K562 (cell line): ENCODE results near the gene AGRP. TPM values are rescaled to one million over a fixed set of nuclear protein-coding genes. Genes with fewer than 3 reads are reported as not detected.

ENCODE experiments used
- ATAC-seq: fragments of 200-7000 bp; cut with Tn5 transposase; 3 replicates; pipeline ENCODE4 v1.9.1; 2020; ENCODE audit warnings: moderate library complexity
- BruUV-seq: library from RNA; stranded (reverse); fragments of 400-500 nt; replicated peaks from 2 replicates; lab custom pipeline; 2021; lab: Mats Ljungman, UMichigan
- CTCF ChIA-PET: fragments of 300-600 bp; formaldehyde crosslinking; extraction: SDS; loops from one replicate; lab custom pipeline; 2021; ENCODE audit warnings: low intra/inter-chr PET ratio; lab: Yijun Ruan, JAX
- POLR2A ChIA-PET: fragments of 300-600, 350-650 bp; sonication (Branson Sonifier 250); formaldehyde crosslinking; extraction: SDS; loops from one replicate; lab custom pipeline; 2021; ENCODE audit warnings: antibody characterized with exemption, inconsistent platforms; lab: Yijun Ruan, JAX
- DNase-seq, 4 experiments: peaks; one replicate each; pipeline versions ENCODE4 v3.0.0 to v3.0.0-alpha.2; 2011 to 2018; ENCODE audit warnings: low spot score in 3 of 4, mixed read lengths in 3 of 4; ENCODE audit errors: extremely low read depth in 1 of 4
- FAIRE-seq: peaks from 2 replicates; lab custom pipeline; 2011; peaks lifted over from hg19 to GRCh38; lab: Jason Lieb, UNC
- H2AFZ ChIP-seq: 2 replicates; pipeline ENCODE4 v1.6.0; 2011; ENCODE audit warnings: low read depth, low read length, control low read depth, inconsistent platforms
- H3K27ac ChIP-seq: fragments of 200-600 bp; 3 replicates; pipeline ENCODE4 v1.8.0; 2011; ENCODE audit warnings: low read depth, mild to moderate bottlenecking, control low read depth, inconsistent platforms, low read length, moderate library complexity, mixed read lengths; ENCODE audit errors: extremely low read depth
- H3K27me3 ChIP-seq, 2 experiments: fragments of 300-600 bp in 1 of 2; 2 replicates in 1 of 2; 3 replicates in 1 of 2; pipeline versions ENCODE4 v1.6.0 to v1.8.0; 2011; ENCODE audit warnings: inconsistent platforms in 2 of 2, low read length in 2 of 2, mild to moderate bottlenecking in 1 of 2, mixed read lengths in 1 of 2, moderate library complexity in 1 of 2; ENCODE audit not compliant: control insufficient read depth in 2 of 2, insufficient read depth in 2 of 2
- H3K36me3 ChIP-seq: fragments of 300-600 bp; 3 replicates; pipeline ENCODE4 v1.8.0; 2011; ENCODE audit warnings: mild to moderate bottlenecking, low read length, inconsistent platforms; ENCODE audit not compliant: control insufficient read depth, insufficient read depth
- H3K4me1 ChIP-seq, 2 experiments: fragments of 200-600 bp in 1 of 2; replicated peaks in 1 of 2; 2 replicates in 1 of 2; 3 replicates in 1 of 2; pipeline versions ENCODE4 v1.5.1 to v1.8.0; 2011; ENCODE audit warnings: inconsistent platforms in 2 of 2, low read length in 2 of 2, mild to moderate bottlenecking in 1 of 2, mixed read lengths in 1 of 2, moderate library complexity in 1 of 2; ENCODE audit not compliant: control insufficient read depth in 2 of 2, insufficient read depth in 2 of 2
- H3K4me2 ChIP-seq: 2 replicates; pipeline ENCODE4 v1.6.1; 2011; ENCODE audit warnings: low read length, control low read depth, inconsistent platforms, mixed read lengths; ENCODE audit not compliant: insufficient read depth
- H3K4me3 ChIP-seq: fragments of 200-600 bp; sonication (generic), shearing (Covaris generic); 2 replicates; pipeline ENCODE4 v1.5.1; 2016; ENCODE audit warnings: control low read depth, inconsistent platforms
- H3K79me2 ChIP-seq: fragments of 200-600 bp; 3 replicates; pipeline ENCODE4 v1.8.0; 2011; ENCODE audit warnings: low read length, inconsistent platforms; ENCODE audit not compliant: control insufficient read depth, insufficient read depth
- H3K9ac ChIP-seq, 2 experiments: 2 replicates each; pipeline versions ENCODE4 v1.6.0 to v1.6.1; 2011; ENCODE audit warnings: low read depth in 2 of 2, low read length in 2 of 2, control low read depth in 1 of 2, inconsistent platforms in 1 of 2, mild to moderate bottlenecking in 1 of 2, mixed read lengths in 1 of 2; ENCODE audit not compliant: insufficient read depth in 1 of 2
- H3K9me1 ChIP-seq: one replicate; pipeline ENCODE4 v1.6.0; 2011; ENCODE audit warnings: inconsistent platforms, mild to moderate bottlenecking, low read length, moderate library complexity; ENCODE audit not compliant: control insufficient read depth, insufficient read depth
- H3K9me3 ChIP-seq: replicated peaks from 2 replicates; pipeline ENCODE4 v1.5.1; 2011; ENCODE audit warnings: low read depth, low read length, inconsistent platforms; ENCODE audit not compliant: control insufficient read depth, insufficient read depth
- H4K20me1 ChIP-seq: replicated peaks from 2 replicates; pipeline ENCODE4 v1.6.1; 2011; ENCODE audit warnings: low read length, inconsistent platforms, mixed read lengths; ENCODE audit not compliant: control insufficient read depth, insufficient read depth
- FOXK1 ChIP-seq: sonication (generic); formaldehyde crosslinking; IDR thresholded peaks from 2 replicates; pipeline ENCODE4 v1.8.0; 2022; ENCODE audit warnings: missing genetic modification reagents, mild to moderate bottlenecking, borderline replicate concordance
- HOXB6 ChIP-seq: fragments of 250-450 bp; sonication (Bioruptor Pico); IDR thresholded peaks from 2 replicates; pipeline ENCODE4 v1.5.1; 2022; ENCODE audit warnings: mild to moderate bottlenecking, borderline replicate concordance
- NFIC ChIP-seq: fragments of 450-650 bp; IDR thresholded peaks from 2 replicates; pipeline ENCODE4 v1.6.1; 2017; ENCODE audit warnings: mild to moderate bottlenecking, inconsistent platforms
- WGBS: fragments of 100-300 bp; shearing (Covaris generic); methylation state at CpG from one replicate; pipeline ENCODE4 v1.1.6; 2016; ENCODE audit warnings: low coverage, mixed read lengths; ENCODE audit not compliant: insufficient coverage; ENCODE audit errors: missing lambda C conversion rate; 5-methylcytosine and 5-hydroxymethylcytosine counted together
- in situ Hi-C: fragments of 300-500 bp; cut with MboI; formaldehyde crosslinking; loops from 4 replicates; pipeline ENCODE4 v1.15.0; 2018; ENCODE audit warnings: inconsistent platforms, mixed read lengths
- intact Hi-C: fragments of 100-400 bp; cut with micrococcal nuclease; formaldehyde crosslinking; loops from 2 replicates; pipeline ENCODE4 v1.14.2; 2022
- polyA plus RNA-seq, 8 experiments: library from polyadenylated mRNA; depleted of rRNA in 4 of 8; stranded (reverse) in 5 of 8; unstranded in 3 of 8; fragments of >200 nt; fragmentation: Nextera tagmentation in 2 of 8; fragmentation: Illumina TruSeq in 1 of 8; extraction: Ambion mirVana in 2 of 8; extraction: Trizol in 1 of 8; gene quantifications; 2 replicates each; pipeline versions ENCODE4 v1.2.1 to v1.2.3, GENCODE V29; 2011 to 2014; ENCODE audit warnings: inconsistent platforms in 1 of 8, missing spikeins in 1 of 8
- total RNA-seq, 7 experiments: library from RNA; depleted of rRNA in 6 of 7; stranded (reverse); fragments of >200 nt in 6 of 7; fragmentation: Illumina TruSeq in 2 of 7; extraction: Trizol in 2 of 7; gene quantifications; 2 replicates each; pipeline versions ENCODE4 v1.2.1 to v1.2.3, GENCODE V29; 2011 to 2021; ENCODE audit warnings: low replicate concordance in 1 of 7

Gene AGRP
- total and polyA plus RNA-seq, 9 of the 15 experiments (the other 6 are each of a cell fraction or from before 2014, with no cell fraction given), result not detected

GRCh38 chr16:67454852-67455251 is 28.5 kb downstream of the AGRP start (continued):
- TF ChIP-seq FOXK1 (CRISPR knock-in tag), result no peak

- no peak for FAIRE-seq
- DNase-seq, result no peak
- intact Hi-C loops (no loop called here), in situ Hi-C loops (no loop called here)
- POLR2A ChIA-PET, result interaction anchor here (1.6 kb wide), 1 partner anchor 9 kb away, joined by 5 read pairs; no protein-coding TSS in a partner anchor
- Histone ChIP-seq H3K9me1 (peaks cover 10% of the 10 kb centered on the region), H3K9me3 (no peaks in the 10 kb centered on the region), H3K4me1 (peaks cover 0 to 18% of the 10 kb centered on the region in 2 experiments; a peak in 4 of 5 replicates), H3K79me2 (peaks cover 2% of the 10 kb centered on the region; the same call in 1 of the 3 replicates), H3K9ac (peak overlapping the region in 1 of 2 experiments; percentile 68; a peak in 1 of 4 replicates), H3K27ac (no peak overlapping the region), H3K4me3 (no peak overlapping the region), H3K36me3 (peaks cover 45% of the 10 kb centered on the region; the same call in 1 of the 3 replicates), H2AFZ (no peak overlapping the region), H3K4me2 (no peak overlapping the region), H3K27me3 (no peaks in the 10 kb centered on the region), H4K20me1 (peaks cover 16% of the 10 kb centered on the region)
- 74% methylated on average over 5 of the region's 5 CpGs for whole genome bisulfite sequencing
- TF ChIP-seq HOXB6 (CRISPR knock-in tag) (no peak), NFIC (no peak)
- ATAC-seq, result no peak
- BruUV-seq, result no TSS peak
- CTCF ChIA-PET, result no interaction called here
These were observed 29.2 kb downstream of the AGRP start for GRCh38 chr16:67454104-67454503.
